MM.1S (cell line): Measurements from ENCODE around the gene HOXA13.

Experiments
- DNase-seq: peaks from one replicate; pipeline ENCODE4 v3.0.0-alpha.2; 2015
- H2AFZ ChIP-seq: fragments of 300-600 bp; sonication (generic); 2 replicates; pipeline ENCODE4 v1.6.0; 2016; ENCODE audit warnings: antibody characterized with exemption, low read length
- H3F3A ChIP-seq: fragments of 300-600 bp; sonication (generic); 2 replicates; pipeline ENCODE4 v1.6.1; 2016; ENCODE audit warnings: mild to moderate bottlenecking, antibody characterized with exemption, low read length, moderate library complexity, mixed read lengths; ENCODE audit not compliant: insufficient read depth
- H3K27ac ChIP-seq: fragments of 300-600 bp; sonication (generic); 2 replicates; pipeline ENCODE4 v1.5.1; 2016; ENCODE audit warnings: mild to moderate bottlenecking, low read length
- H3K27me3 ChIP-seq: fragments of 300-600 bp; sonication (generic); replicated peaks from 2 replicates; pipeline ENCODE4 v1.6.0; 2016; ENCODE audit warnings: low read length; ENCODE audit not compliant: insufficient read depth
- H3K36me3 ChIP-seq: fragments of 300-600 bp; sonication (generic); replicated peaks from 2 replicates; pipeline ENCODE4 v1.6.1; 2016; ENCODE audit warnings: mild to moderate bottlenecking, low read length, mixed read lengths; ENCODE audit not compliant: insufficient read depth
- H3K4me1 ChIP-seq: fragments of 300-600 bp; sonication (generic); 2 replicates; pipeline ENCODE4 v1.6.1; 2016; ENCODE audit warnings: low read length, mixed read lengths
- H3K4me2 ChIP-seq: fragments of 300-600 bp; sonication (generic); 2 replicates; pipeline ENCODE4 v1.6.0; 2016; ENCODE audit warnings: low read depth, low read length
- H3K4me3 ChIP-seq: fragments of 300-600 bp; sonication (generic); 2 replicates; pipeline ENCODE4 v1.5.1; 2016; ENCODE audit warnings: low read length, mixed read lengths
- H3K79me2 ChIP-seq: fragments of 300-600 bp; sonication (generic); 2 replicates; pipeline ENCODE4 v1.6.1; 2016; ENCODE audit warnings: mixed run types, low read length, mixed read lengths
- H3K9ac ChIP-seq: fragments of 300-600 bp; sonication (generic); 2 replicates; pipeline ENCODE4 v1.6.1; 2016; ENCODE audit warnings: low read length, mixed read lengths
- H3K9me2 ChIP-seq: fragments of 300-600 bp; sonication (generic); replicated peaks from 2 replicates; pipeline ENCODE4 v1.6.1; 2016; ENCODE audit warnings: mild to moderate bottlenecking, low read length, mixed read lengths; ENCODE audit not compliant: insufficient read depth
- H3K9me3 ChIP-seq: fragments of 300-600 bp; sonication (generic); replicated peaks from 2 replicates; pipeline ENCODE4 v1.6.1; 2016; ENCODE audit warnings: mild to moderate bottlenecking, low read length, mixed read lengths; ENCODE audit not compliant: insufficient read depth
- H4K20me1 ChIP-seq: fragments of 300-600 bp; sonication (generic); 2 replicates; pipeline ENCODE4 v1.6.1; 2016; ENCODE audit warnings: mild to moderate bottlenecking, low read length, moderate library complexity, mixed read lengths; ENCODE audit not compliant: insufficient read depth
- EZH2 ChIP-seq: fragments of 300-600 bp; sonication (generic); optimal IDR thresholded peaks from 2 replicates; pipeline ENCODE3; 2017; ENCODE audit warnings: low read depth, mild to moderate bottlenecking, antibody characterized with exemption, low read length, mixed read lengths
- EZH2phosphoT487 ChIP-seq: fragments of 300-600 bp; sonication (generic); IDR thresholded peaks from 2 replicates; pipeline ENCODE4 v1.6.1; 2018; ENCODE audit warnings: antibody characterized with exemption, low read length
- TF ChIP-seq, protein P1 (sequence below): fragments of 300-600 bp; sonication (generic); IDR thresholded peaks from 2 replicates; pipeline ENCODE4 v1.5.1; 2016; ENCODE audit warnings: antibody characterized with exemption, low read length, mixed read lengths

Gene HOXA13

DNA sequence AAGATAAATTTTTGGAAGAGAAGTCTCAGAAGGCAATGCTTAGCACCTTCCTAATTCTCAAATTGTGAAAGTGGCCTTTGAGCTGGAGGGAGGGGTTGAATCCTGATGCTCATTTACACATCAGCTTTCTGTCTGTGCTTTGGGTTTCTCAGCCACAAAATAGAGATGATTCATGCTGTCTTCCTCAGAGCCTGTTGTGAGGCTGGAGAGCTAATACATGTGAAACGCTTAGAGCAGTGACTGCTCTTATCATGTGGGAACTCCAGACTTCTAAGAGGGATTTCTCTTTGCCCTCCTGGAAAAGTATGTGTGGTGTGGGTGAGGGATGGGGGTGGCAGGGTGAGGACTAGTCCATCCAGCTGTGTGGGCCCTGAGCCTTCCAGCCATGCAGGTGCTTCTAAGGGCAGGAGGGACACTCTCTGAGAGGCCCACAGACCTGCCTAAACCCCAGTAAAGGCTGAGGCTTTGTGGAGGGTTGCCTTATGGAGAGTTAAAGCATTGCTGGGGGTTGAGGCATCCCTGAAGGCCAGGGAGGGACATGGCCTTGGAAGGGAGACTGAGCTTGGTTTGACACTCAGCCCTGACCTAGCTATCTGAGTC is 37.9 kb upstream of the HOXA13 start:
- Histone ChIP-seq H3K9me2 (no peaks in the 10 kb centered on the region), H3K36me3 (no peaks in the 10 kb centered on the region), H3K4me1 (no peaks in the 10 kb centered on the region), H3K9ac (no peak overlapping the region), H2AFZ (no peak overlapping the region), H3K4me2 (no peak overlapping the region), H3F3A (no peaks in the 10 kb centered on the region), H3K4me3 (no peak overlapping the region), H3K27me3 (peaks cover 31% of the 10 kb centered on the region), H3K27ac (no peak overlapping the region), H3K79me2 (no peaks in the 10 kb centered on the region), H4K20me1 (no peaks in the 10 kb centered on the region), H3K9me3 (no peaks in the 10 kb centered on the region)
- DNase-seq: no peak
- TF ChIP-seq EZH2 (no peak), EZH2phosphoT487 (no peak)
- TF ChIP-seq, protein P1, sequence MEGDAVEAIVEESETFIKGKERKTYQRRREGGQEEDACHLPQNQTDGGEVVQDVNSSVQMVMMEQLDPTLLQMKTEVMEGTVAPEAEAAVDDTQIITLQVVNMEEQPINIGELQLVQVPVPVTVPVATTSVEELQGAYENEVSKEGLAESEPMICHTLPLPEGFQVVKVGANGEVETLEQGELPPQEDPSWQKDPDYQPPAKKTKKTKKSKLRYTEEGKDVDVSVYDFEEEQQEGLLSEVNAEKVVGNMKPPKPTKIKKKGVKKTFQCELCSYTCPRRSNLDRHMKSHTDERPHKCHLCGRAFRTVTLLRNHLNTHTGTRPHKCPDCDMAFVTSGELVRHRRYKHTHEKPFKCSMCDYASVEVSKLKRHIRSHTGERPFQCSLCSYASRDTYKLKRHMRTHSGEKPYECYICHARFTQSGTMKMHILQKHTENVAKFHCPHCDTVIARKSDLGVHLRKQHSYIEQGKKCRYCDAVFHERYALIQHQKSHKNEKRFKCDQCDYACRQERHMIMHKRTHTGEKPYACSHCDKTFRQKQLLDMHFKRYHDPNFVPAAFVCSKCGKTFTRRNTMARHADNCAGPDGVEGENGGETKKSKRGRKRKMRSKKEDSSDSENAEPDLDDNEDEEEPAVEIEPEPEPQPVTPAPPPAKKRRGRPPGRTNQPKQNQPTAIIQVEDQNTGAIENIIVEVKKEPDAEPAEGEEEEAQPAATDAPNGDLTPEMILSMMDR: no peak

DNA sequence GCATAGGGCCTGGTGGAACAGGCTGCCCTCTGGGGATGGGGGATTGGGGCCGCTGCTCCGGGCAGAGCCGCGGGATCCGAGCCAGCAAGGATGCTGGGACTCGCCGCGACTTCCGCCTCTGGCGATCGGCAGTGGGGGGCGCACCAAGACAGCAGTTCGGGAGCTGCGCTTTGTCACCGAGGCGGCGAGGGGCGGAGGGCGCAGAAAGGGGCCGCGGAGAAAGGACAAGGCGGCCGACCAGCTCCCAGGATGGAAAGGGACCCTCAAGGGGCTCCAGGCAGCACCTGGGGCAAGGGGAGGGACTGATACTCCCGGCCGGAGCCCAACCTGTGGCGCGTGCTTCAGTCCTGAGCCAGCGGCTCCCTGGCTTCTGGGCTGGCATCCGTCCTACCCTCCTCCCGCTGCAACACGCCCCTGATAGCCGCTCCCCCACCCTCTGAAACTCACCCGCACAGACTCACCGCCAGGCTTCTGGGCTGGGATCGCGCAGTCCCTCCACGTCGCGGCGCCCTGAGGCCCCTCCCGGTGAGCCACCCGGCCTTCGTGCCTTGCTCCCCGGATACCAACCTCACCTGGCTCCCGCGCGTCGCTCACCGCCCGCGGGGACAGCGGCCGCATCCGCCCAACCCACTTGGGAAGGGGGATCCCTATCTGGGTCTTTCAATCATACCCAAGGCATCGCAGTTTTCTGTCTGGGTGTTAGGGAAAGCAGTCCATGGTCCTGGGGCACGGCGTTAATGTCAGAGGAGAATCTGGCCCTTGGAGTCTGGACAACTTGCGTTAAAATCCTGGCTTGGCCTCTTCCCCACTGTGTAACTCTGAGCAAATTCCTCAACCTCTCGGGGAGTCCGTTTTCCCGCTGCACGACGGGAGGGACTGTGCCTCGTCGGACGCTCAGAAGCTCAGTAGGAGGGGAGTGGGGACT is 35.8 kb upstream of the HOXA13 start:
- H2AFZ ChIP-seq: peak overlapping the region; percentile 53; the same call in 1 of the 2 replicates
- peaks cover 10% of the 10 kb centered on the region; the same call in 1 of the 2 replicates for H3K27me3 ChIP-seq
- no peaks in the 10 kb centered on the region for H3F3A ChIP-seq
- peak overlapping the region; percentile 66 for H3K4me2 ChIP-seq
- H3K9ac ChIP-seq: no peak overlapping the region
- H3K9me3 ChIP-seq: no peaks in the 10 kb centered on the region
- peak overlapping the region; percentile 39; the same call in 1 of the 2 replicates for H3K4me3 ChIP-seq
- no peaks in the 10 kb centered on the region for H3K36me3 ChIP-seq
- H3K79me2 ChIP-seq: no peaks in the 10 kb centered on the region
- no peaks in the 10 kb centered on the region for H3K4me1 ChIP-seq
- no peak for DNase-seq
- H3K9me2 ChIP-seq: no peaks in the 10 kb centered on the region
- H4K20me1 ChIP-seq: no peaks in the 10 kb centered on the region
- TF ChIP-seq, protein P1: peak; percentile 11; the same call in 1 of the 2 replicates
- TF ChIP-seq EZH2: no peak
- no peak overlapping the region for H3K27ac ChIP-seq

DNA sequence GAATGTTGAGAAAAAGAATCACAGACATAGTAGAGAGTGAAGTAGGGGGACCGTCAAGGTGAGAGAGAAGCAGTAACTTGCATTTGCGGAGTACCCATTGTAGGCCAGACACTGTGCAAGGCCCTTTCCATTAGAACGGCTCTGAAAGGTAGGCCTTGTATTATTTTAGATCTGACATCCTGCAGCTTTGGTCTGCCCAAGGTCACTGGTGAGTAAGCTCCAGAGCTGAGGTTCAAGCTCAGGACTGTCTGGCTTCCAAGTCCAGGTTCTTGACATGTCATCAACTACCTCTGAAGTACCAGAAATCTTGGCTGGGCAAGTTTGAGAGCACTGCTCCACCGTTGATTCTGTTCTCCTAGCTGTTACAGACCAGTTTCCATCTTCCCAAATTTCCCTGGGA is 29.6 kb upstream of the HOXA13 start:
- no peak for DNase-seq
- Histone ChIP-seq H3K4me3 (no peak overlapping the region), H3K9me3 (no peaks in the 10 kb centered on the region), H3K36me3 (no peaks in the 10 kb centered on the region), H4K20me1 (no peaks in the 10 kb centered on the region), H3K27ac (no peak overlapping the region), H3K9ac (no peak overlapping the region), H2AFZ (no peak overlapping the region), H3K4me1 (no peaks in the 10 kb centered on the region), H3K4me2 (no peak overlapping the region), H3K9me2 (no peaks in the 10 kb centered on the region), H3F3A (no peaks in the 10 kb centered on the region), H3K27me3 (no peaks in the 10 kb centered on the region), H3K79me2 (no peaks in the 10 kb centered on the region)
- TF ChIP-seq EZH2phosphoT487: no peak
- TF ChIP-seq, protein P1: no peak
- no peak for TF ChIP-seq EZH2
